ENCODE data around the gene BNIPL. TPM values are rescaled to one million over a fixed set of nuclear protein-coding genes. Genes with fewer than 3 reads are reported as not detected.

BNIPL gene
- polyA plus RNA-seq, 1 donor (not counting 4 experiments of a cell fraction or from before 2014, with no cell fraction given) = 9.8 TPM

GRCh38 chr1:151035167-151035566 lies 1.2 kb upstream of the BNIPL start:
- H3K4me2 ChIP-seq (ENCODE audit: control insufficient read depth, extremely low read depth, insufficient read depth, low read depth, low read length) = no peak overlapping the region
- no peak overlapping the region for H3K9ac ChIP-seq (ENCODE audit: control insufficient read depth, extremely low read depth, insufficient read depth, low read length)
- FAIRE-seq = no peak
- H3K79me2 ChIP-seq (ENCODE audit: control insufficient read depth, insufficient read depth, low read length) = no peaks in the 10 kb centered on the region
- H3K36me3 ChIP-seq (ENCODE audit: control insufficient read depth in 2 of 2, extremely low read depth in 1 of 2, insufficient read depth in 2 of 2, low read length in 2 of 2) = peaks cover 0 to 4% of the 10 kb centered on the region in 2 experiments
- TF ChIP-seq CTCF (optimal IDR thresholded peaks at IDR 0.05 in 1 of 3, IDR thresholded peaks at IDR 0.05 in 1 of 3, conservative IDR thresholded peaks at IDR 0.05 in 1 of 3; ENCODE audit: extremely low read depth in 1 of 3, insufficient read depth in 2 of 3, low read length in 3 of 3) (no peak), EZH2 (IDR thresholded peaks at IDR 0.05; ENCODE audit: low read length) (no peak)
- H3K9me1 ChIP-seq (ENCODE audit: control insufficient read depth, extremely low read depth, insufficient read depth, low read length) = no peaks in the 10 kb centered on the region
- no peaks in the 10 kb centered on the region for H3K27me3 ChIP-seq (ENCODE audit: control insufficient read depth, extremely low read depth, insufficient read depth, low read length)
- H2AFZ ChIP-seq (ENCODE audit: control insufficient read depth, low read length) = no peak overlapping the region
- no peaks in the 10 kb centered on the region for H3K9me3 ChIP-seq (ENCODE audit: control insufficient read depth, low read depth, low read length)
- no peak overlapping the region for H3K27ac ChIP-seq (ENCODE audit: control insufficient read depth, insufficient read depth, low read length)
- no peak overlapping the region for H3K4me3 ChIP-seq (ENCODE audit: control insufficient read depth in 2 of 3, extremely low read depth in 1 of 3, insufficient read depth in 2 of 3, low read depth in 1 of 3, low read length in 3 of 3)
- dilution Hi-C loops (cut with MboI; ENCODE audit: extremely low pct_ligation_motif_present, low sequenced_read_pairs) = no loop called here
- no peak for DNase-seq (ENCODE audit: low read depth, low spot score)
- peaks cover 19% of the 10 kb centered on the region for H3K4me1 ChIP-seq (ENCODE audit: control insufficient read depth, extremely low read depth, insufficient read depth, low read length)
- H4K20me1 ChIP-seq (ENCODE audit: control insufficient read depth, extremely low read depth, insufficient read depth, low read length) = no peaks in the 10 kb centered on the region

GRCh38 chr1:151037032-151037431 lies 646 bp downstream of the BNIPL start:
- no peaks in the 10 kb centered on the region for H3K9me3 ChIP-seq (ENCODE audit: control insufficient read depth, low read depth, low read length)
- dilution Hi-C loops (cut with MboI; ENCODE audit: extremely low pct_ligation_motif_present, low sequenced_read_pairs) = no loop called here
- DNase-seq (ENCODE audit: low read depth, low spot score) (no peak), FAIRE-seq (peak; percentile 32)
- H3K36me3 ChIP-seq (ENCODE audit: control insufficient read depth in 2 of 2, extremely low read depth in 1 of 2, insufficient read depth in 2 of 2, low read length in 2 of 2) = no peaks in the 10 kb centered on the region
- no peak overlapping the region for H3K27ac ChIP-seq (ENCODE audit: control insufficient read depth, insufficient read depth, low read length)
- TF ChIP-seq EZH2 (IDR thresholded peaks at IDR 0.05; ENCODE audit: low read length) (no peak), CTCF (optimal IDR thresholded peaks at IDR 0.05 in 1 of 3, IDR thresholded peaks at IDR 0.05 in 1 of 3, conservative IDR thresholded peaks at IDR 0.05 in 1 of 3; ENCODE audit: extremely low read depth in 1 of 3, insufficient read depth in 2 of 3, low read length in 3 of 3) (no peak)
- H3K4me3 ChIP-seq (ENCODE audit: control insufficient read depth in 2 of 3, extremely low read depth in 1 of 3, insufficient read depth in 2 of 3, low read depth in 1 of 3, low read length in 3 of 3) = peak overlapping the region in 1 of 3 experiments; percentile 13
- no peaks in the 10 kb centered on the region for H3K27me3 ChIP-seq (ENCODE audit: control insufficient read depth, extremely low read depth, insufficient read depth, low read length)
- no peak overlapping the region for H3K4me2 ChIP-seq (ENCODE audit: control insufficient read depth, extremely low read depth, insufficient read depth, low read depth, low read length)
- no peaks in the 10 kb centered on the region for H3K9me1 ChIP-seq (ENCODE audit: control insufficient read depth, extremely low read depth, insufficient read depth, low read length)
- H3K9ac ChIP-seq (ENCODE audit: control insufficient read depth, extremely low read depth, insufficient read depth, low read length) = no peak overlapping the region
- no peak overlapping the region for H2AFZ ChIP-seq (ENCODE audit: control insufficient read depth, low read length)
- H3K4me1 ChIP-seq (ENCODE audit: control insufficient read depth, extremely low read depth, insufficient read depth, low read length) = peaks cover 19% of the 10 kb centered on the region
- H4K20me1 ChIP-seq (ENCODE audit: control insufficient read depth, extremely low read depth, insufficient read depth, low read length) = no peaks in the 10 kb centered on the region
- H3K79me2 ChIP-seq (ENCODE audit: control insufficient read depth, insufficient read depth, low read length) = no peaks in the 10 kb centered on the region

All from keratinocyte (primary cell).